Muscle layer of duodenum (tissue), 2 donors: ENCODE measurements around the gene KRTAP5-11.
"Not testable (repeated sequence)": the region's sequence is repeated elsewhere in the genome, so short reads cannot be mapped to it uniquely, and the experiment has no call there.

Experiments used
- H3K27ac ChIP-seq: one replicate; pipeline ENCODE4 v1.7.0; 2013; ENCODE audit warnings: mild to moderate bottlenecking, low read length
- H3K27me3 ChIP-seq: one replicate; pipeline ENCODE4 v1.7.0; 2013; ENCODE audit warnings: low read depth, mild to moderate bottlenecking, control low read depth, low read length
- H3K36me3 ChIP-seq, 2 donors: one replicate each; pipeline ENCODE4 v1.7.0; 2013; ENCODE audit warnings: low read length in 2 of 2, control low read depth in 1 of 2, mild to moderate bottlenecking in 1 of 2; ENCODE audit not compliant: insufficient read depth in 2 of 2, control insufficient read depth in 1 of 2
- H3K4me1 ChIP-seq, 2 donors: one replicate each; pipeline ENCODE4 v1.7.0; 2013; ENCODE audit warnings: low read length in 2 of 2, mild to moderate bottlenecking in 2 of 2, control low read depth in 1 of 2, moderate library complexity in 1 of 2; ENCODE audit not compliant: insufficient read depth in 2 of 2, control insufficient read depth in 1 of 2
- H3K4me3 ChIP-seq, 2 donors: one replicate each; pipeline ENCODE4 v1.7.0; 2013; ENCODE audit warnings: low read length in 2 of 2, low read depth in 1 of 2, mild to moderate bottlenecking in 1 of 2
- H3K9me3 ChIP-seq, 2 donors: one replicate each; pipeline ENCODE4 v1.7.0; 2013; ENCODE audit warnings: low read length in 2 of 2, control low read depth in 1 of 2, mild to moderate bottlenecking in 1 of 2; ENCODE audit not compliant: control insufficient read depth in 1 of 2
- donor health status: healthy.

KRTAP5-11 gene

DNA sequence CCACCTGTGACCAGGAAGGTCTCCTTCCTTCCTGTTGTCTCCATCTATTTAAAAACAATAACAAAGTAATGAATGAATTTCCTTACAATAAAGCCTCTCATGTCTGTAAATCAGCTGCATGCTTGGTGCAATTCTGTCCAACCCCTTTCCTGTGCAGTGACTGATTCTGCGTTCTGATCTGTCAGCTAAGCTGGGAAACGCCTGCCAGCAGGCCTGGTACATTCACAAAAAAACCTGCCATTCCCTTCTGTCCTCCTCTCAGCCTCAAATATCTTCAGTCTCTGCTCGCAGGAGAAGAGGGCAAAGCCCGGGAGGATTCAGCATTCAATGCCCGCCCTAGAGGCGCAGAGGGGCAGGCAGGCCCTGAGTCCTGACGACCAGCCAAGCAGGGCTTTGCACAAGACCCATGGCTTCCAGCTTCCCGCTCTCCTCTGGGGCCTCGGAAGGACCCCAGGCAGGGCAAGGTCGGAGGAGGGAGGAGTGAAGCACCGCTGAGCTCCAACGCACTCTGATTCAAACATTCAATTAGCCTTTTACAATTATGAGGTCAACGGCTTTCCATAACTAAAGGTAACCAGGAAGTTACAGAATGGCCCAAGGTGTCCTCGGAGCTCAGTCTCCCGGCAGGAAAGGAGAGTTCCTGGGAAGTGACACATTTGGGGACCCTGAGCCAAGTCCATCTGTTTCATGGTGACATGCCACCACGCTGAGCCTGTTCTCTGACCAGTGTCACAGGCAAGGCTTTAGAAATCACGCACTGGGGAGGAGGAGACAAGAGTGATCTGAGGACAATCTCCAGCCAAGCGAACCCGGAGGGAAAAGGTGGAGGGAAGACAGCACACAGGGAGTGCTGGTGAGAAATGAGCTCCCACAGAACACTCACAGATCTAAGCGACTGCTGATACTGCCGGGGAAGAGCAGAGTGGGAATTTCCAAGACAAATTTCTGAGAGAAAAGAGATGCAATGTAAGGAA lies 15.8 kb downstream of the KRTAP5-11 start:
- not testable (repeated sequence) for H3K9me3 ChIP-seq, H3K27ac ChIP-seq, H3K4me1 ChIP-seq, H3K4me3 ChIP-seq, H3K27me3 ChIP-seq, H3K36me3 ChIP-seq

DNA sequence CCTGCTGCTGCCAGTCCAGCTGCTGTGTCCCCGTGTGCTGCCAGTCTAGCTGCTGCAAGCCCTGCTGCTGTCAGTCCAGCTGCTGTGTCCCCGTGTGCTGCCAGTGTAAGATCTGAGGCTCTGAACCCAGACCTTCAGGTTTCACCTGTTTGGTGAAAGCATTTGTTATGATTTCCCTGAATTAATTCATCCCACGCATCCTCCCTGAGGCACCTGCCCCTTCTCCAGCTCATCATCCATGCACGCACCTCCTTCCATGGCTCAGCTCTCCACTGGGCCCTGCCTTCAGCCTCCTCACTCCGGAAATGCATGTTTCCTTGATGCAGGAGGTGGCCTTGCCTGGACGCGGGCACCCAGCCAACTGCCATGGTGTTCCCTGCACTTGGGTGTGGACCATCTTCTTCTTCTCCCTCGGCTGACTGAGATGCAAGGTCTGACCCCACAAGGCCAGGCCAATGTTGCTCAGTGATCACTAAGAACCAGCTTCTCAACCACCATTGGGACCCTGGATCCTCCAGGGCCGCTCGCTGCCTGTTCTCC lies 16.5 kb downstream of the KRTAP5-11 start:
- Histone ChIP-seq H3K4me3 (no peak overlapping the region), H3K9me3 (no peaks in the 10 kb centered on the region), H3K27ac (no peak overlapping the region), H3K4me1 (no peaks in the 10 kb centered on the region), H3K36me3 (no peaks in the 10 kb centered on the region), H3K27me3 (no peaks in the 10 kb centered on the region)

DNA sequence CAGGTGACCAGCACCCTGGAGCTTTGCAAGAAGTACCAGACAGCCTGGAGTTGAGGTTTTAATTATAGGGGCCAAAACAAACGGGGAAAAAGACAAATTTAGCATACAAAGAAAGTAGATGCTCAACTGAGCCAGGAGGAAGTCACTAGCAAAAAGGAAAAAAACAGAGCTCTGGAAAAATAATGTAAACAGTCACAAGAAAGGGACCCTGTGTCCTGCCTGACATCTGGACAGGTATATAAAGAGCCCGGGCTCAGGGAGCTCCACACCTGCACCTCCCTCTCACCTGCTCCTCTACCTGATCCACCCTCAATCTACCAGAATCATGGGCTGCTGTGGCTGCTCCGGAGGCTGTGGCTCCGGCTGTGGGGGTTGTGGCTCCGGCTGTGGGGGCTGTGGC lies 17.4 kb downstream of the KRTAP5-11 start, which contains the start of gene KRTAP5-10:
KRTAP5-10 (plus strand) TSS at position 301 of the 400 bp plus-strand sequence; CDS start at position 326, 25 bp downstream.
- Histone ChIP-seq H3K36me3 (no peaks in the 10 kb centered on the region), H3K27ac (no peak within 1 kb of the TSS), H3K4me3 (no peak within 1 kb of the TSS), H3K4me1 (no peaks in the 10 kb centered on the region), H3K9me3 (peaks cover 0 to 3% of the 10 kb centered on the region in 2 donors), H3K27me3 (no peaks in the 10 kb centered on the region)

GRCh38 chr11:71564430-71564829 lies 18.2 kb downstream of the KRTAP5-11 start:
- H3K27me3 ChIP-seq, result no peaks in the 10 kb centered on the region

DNA sequence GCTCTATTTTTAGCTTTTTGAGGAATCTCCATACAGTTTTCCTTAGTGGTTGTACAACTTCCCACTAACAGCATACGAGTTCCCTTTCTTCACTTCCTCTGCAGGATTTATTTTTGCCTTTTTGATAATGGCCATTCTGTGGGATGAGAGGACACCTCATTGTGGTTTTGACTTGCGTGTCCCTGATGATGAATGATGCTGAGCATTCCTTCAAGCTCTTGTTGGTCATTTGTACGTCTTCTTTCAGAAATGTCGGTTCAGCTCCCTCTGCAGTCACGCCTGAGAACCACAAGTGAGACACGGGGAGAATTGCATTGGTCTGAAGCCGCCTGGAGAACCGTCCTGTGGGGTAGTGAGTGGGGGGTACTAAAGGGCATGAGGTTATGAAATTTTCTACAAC lies 19.3 kb downstream of the KRTAP5-11 start:
- H3K36me3 ChIP-seq, result no peaks in the 10 kb centered on the region
- H3K9me3 ChIP-seq, result peaks cover 0 to 3% of the 10 kb centered on the region in 2 donors
- H3K27me3 ChIP-seq, result no peaks in the 10 kb centered on the region
- no peak overlapping the region for H3K27ac ChIP-seq
- H3K4me3 ChIP-seq, result no peak overlapping the region
- no peaks in the 10 kb centered on the region for H3K4me1 ChIP-seq

More at GRCh38 chr11:71564430-71564829, 18.2 kb downstream of the KRTAP5-11 start:
- no peaks in the 10 kb centered on the region for H3K36me3 ChIP-seq
- peaks cover 0 to 3% of the 10 kb centered on the region in 2 donors for H3K9me3 ChIP-seq
- H3K4me1 ChIP-seq, result no peaks in the 10 kb centered on the region
- H3K4me3 ChIP-seq, result no peak overlapping the region
- no peak overlapping the region for H3K27ac ChIP-seq

GRCh38 chr11:71562120-71562519 lies 20.6 kb downstream of the KRTAP5-11 start:
- Histone ChIP-seq H3K27ac (no peak overlapping the region), H3K4me1 (no peaks in the 10 kb centered on the region), H3K27me3 (no peaks in the 10 kb centered on the region), H3K9me3 (peaks cover 0 to 3% of the 10 kb centered on the region in 2 donors), H3K4me3 (no peak overlapping the region), H3K36me3 (no peaks in the 10 kb centered on the region)

- Histone ChIP-seq H3K27ac (no peak overlapping the region), H3K27me3 (no peaks in the 10 kb centered on the region), H3K4me1 (no peaks in the 10 kb centered on the region), H3K4me3 (no peak overlapping the region), H3K36me3 (no peaks in the 10 kb centered on the region), H3K9me3 (peaks cover 0 to 3% of the 10 kb centered on the region in 2 donors)
Observed at GRCh38 chr11:71558996-71559395, 23.7 kb downstream of the KRTAP5-11 start.

- Histone ChIP-seq H3K4me1 (no peaks in the 10 kb centered on the region), H3K27ac (no peak overlapping the region), H3K9me3 (peaks cover 0 to 3% of the 10 kb centered on the region in 2 donors), H3K27me3 (no peaks in the 10 kb centered on the region), H3K4me3 (no peak overlapping the region), H3K36me3 (no peaks in the 10 kb centered on the region)
Observed at GRCh38 chr11:71557257-71557656, 25.4 kb downstream of the KRTAP5-11 start.

- H3K4me3 ChIP-seq, result no peak overlapping the region
- H3K9me3 ChIP-seq, result peaks cover 0 to 3% of the 10 kb centered on the region in 2 donors
- no peaks in the 10 kb centered on the region for H3K36me3 ChIP-seq
- no peak overlapping the region for H3K27ac ChIP-seq
- H3K4me1 ChIP-seq, result no peaks in the 10 kb centered on the region
- no peaks in the 10 kb centered on the region for H3K27me3 ChIP-seq
Observed at GRCh38 chr11:71556018-71556417, 26.7 kb downstream of the KRTAP5-11 start.

DNA sequence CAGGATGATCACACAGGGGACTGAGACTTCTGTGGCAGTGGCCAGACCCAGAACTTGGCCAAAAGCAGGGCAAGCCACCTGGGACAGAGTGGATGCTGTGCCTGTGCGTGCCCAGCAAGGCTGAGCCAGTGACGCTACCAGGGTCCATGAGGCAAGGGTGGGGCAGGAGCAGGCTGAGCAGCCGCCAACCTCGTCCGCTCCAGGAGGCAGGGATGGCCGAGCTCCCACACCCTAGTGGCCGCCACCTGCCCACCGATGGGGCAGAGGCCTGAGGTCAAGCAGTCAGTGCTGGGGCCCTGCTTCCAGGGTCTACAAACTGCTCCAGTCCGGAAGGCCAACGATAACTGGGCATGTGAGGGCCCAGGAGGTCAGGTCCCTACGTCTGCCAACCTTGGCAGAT lies 27.2 kb downstream of the KRTAP5-11 start:
- Histone ChIP-seq H3K4me1 (no peaks in the 10 kb centered on the region), H3K4me3 (no peak overlapping the region), H3K27me3 (no peaks in the 10 kb centered on the region), H3K9me3 (peaks cover 0 to 1% of the 10 kb centered on the region in 2 donors), H3K36me3 (no peaks in the 10 kb centered on the region), H3K27ac (no peak overlapping the region)

GRCh38 chr11:71554996-71555395 lies 27.7 kb downstream of the KRTAP5-11 start:
- Histone ChIP-seq H3K27me3 (no peaks in the 10 kb centered on the region), H3K9me3 (no peaks in the 10 kb centered on the region), H3K27ac (no peak overlapping the region), H3K36me3 (no peaks in the 10 kb centered on the region), H3K4me3 (no peak overlapping the region), H3K4me1 (no peaks in the 10 kb centered on the region)
